Fibroblast of pulmonary artery (primary cell): ENCODE data around the gene WDHD1.

ENCODE experiments used
- DNase-seq: peaks from one replicate; pipeline ENCODE4 v3.0.0-alpha.2; 2010; ENCODE audit warnings: low read depth
- H3K4me3 ChIP-seq: replicated peaks from 2 replicates; pipeline ENCODE4 v1.5.1; 2011; ENCODE audit warnings: low read depth, mild to moderate bottlenecking, control low read depth, low read length, moderate library complexity
- TF ChIP-seq, protein P1 (sequence below): IDR thresholded peaks from 2 replicates; pipeline ENCODE4 v1.5.1; 2011; ENCODE audit warnings: mild to moderate bottlenecking, control low read depth, low read length, inconsistent platforms; ENCODE audit errors: missing control alignments

WDHD1 gene, protein sequence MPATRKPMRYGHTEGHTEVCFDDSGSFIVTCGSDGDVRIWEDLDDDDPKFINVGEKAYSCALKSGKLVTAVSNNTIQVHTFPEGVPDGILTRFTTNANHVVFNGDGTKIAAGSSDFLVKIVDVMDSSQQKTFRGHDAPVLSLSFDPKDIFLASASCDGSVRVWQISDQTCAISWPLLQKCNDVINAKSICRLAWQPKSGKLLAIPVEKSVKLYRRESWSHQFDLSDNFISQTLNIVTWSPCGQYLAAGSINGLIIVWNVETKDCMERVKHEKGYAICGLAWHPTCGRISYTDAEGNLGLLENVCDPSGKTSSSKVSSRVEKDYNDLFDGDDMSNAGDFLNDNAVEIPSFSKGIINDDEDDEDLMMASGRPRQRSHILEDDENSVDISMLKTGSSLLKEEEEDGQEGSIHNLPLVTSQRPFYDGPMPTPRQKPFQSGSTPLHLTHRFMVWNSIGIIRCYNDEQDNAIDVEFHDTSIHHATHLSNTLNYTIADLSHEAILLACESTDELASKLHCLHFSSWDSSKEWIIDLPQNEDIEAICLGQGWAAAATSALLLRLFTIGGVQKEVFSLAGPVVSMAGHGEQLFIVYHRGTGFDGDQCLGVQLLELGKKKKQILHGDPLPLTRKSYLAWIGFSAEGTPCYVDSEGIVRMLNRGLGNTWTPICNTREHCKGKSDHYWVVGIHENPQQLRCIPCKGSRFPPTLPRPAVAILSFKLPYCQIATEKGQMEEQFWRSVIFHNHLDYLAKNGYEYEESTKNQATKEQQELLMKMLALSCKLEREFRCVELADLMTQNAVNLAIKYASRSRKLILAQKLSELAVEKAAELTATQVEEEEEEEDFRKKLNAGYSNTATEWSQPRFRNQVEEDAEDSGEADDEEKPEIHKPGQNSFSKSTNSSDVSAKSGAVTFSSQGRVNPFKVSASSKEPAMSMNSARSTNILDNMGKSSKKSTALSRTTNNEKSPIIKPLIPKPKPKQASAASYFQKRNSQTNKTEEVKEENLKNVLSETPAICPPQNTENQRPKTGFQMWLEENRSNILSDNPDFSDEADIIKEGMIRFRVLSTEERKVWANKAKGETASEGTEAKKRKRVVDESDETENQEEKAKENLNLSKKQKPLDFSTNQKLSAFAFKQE

DNA sequence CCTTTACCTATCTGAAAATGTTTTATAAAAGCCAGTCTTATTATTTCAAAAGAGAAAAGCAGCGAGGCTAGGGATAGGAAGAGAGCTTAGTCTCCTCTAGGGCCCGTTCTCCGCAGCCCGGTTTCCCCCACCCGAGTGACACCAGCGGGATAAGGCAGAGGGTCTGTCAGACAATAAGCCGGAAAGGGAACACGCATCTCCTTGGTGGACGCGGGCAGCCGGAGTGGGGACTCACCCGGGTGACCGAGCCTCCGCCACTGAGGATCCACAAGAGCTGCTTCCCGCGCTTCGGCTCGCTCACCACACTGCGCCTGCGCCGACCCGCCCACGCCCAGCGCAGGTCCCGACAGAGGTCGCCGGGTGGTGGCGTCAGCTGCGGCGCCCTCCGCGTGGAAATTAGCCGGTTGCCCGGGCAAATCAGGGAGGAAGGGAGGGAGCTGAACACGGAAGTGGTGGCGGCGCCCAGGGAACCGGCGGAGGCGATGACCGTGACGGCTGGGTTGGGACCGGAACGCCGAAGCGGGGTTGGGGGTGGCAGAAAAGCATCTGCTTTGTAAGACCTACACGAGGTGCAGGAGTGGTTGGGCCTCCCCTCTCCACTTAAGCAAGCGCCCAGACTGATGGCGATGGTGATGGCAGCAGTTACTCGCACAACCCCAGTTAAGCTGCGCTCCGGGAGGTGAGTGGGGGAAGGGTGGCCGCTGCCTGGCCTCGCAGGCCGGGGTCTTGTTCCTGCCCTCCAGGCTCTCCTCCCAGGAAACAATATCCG lies at the start of gene WDHD1, which contains the start of gene SOCS4:
WDHD1 (minus strand) TSS at position 307 of the 769 bp plus-strand sequence. CDS start 312 bp downstream, outside the sequence.
SOCS4 (plus strand) TSS at position 444 of the 769 bp plus-strand sequence. CDS start 15,806 bp downstream, outside the sequence.
- TF ChIP-seq, protein P1, sequence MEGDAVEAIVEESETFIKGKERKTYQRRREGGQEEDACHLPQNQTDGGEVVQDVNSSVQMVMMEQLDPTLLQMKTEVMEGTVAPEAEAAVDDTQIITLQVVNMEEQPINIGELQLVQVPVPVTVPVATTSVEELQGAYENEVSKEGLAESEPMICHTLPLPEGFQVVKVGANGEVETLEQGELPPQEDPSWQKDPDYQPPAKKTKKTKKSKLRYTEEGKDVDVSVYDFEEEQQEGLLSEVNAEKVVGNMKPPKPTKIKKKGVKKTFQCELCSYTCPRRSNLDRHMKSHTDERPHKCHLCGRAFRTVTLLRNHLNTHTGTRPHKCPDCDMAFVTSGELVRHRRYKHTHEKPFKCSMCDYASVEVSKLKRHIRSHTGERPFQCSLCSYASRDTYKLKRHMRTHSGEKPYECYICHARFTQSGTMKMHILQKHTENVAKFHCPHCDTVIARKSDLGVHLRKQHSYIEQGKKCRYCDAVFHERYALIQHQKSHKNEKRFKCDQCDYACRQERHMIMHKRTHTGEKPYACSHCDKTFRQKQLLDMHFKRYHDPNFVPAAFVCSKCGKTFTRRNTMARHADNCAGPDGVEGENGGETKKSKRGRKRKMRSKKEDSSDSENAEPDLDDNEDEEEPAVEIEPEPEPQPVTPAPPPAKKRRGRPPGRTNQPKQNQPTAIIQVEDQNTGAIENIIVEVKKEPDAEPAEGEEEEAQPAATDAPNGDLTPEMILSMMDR = no peak
- DNase-seq = peak; percentile 93
- peak within 1 kb of the TSS; percentile 89 for H3K4me3 ChIP-seq

DNA sequence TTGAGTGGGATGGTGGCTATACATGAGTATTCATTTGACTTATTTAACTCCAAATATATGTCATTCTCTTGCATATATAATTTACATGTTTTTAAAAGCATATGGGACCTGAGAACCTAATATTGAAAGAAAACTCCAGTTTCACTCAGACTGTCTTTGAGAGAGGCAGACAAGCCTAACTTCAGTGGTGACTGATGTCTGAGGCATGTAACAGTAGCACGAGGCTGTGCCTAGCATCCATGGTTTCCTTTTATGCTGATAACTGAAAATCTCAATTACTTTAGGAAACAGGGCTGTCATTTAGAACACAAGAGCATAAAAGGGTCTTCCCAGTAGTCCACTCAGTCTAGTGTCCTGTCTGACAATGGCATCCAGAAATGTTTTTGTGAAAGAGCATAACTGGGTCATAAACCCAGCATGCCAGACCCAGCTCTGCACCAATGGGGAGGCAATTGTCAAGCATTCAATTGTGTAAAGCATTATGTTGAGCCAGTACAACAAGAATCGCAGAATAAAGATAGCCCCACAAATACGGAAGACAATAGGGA lies 48.8 kb upstream of the WDHD1 start:
- no peak overlapping the region for H3K4me3 ChIP-seq
- TF ChIP-seq, protein P1 = no peak
- peak; percentile 37 for DNase-seq

DNA sequence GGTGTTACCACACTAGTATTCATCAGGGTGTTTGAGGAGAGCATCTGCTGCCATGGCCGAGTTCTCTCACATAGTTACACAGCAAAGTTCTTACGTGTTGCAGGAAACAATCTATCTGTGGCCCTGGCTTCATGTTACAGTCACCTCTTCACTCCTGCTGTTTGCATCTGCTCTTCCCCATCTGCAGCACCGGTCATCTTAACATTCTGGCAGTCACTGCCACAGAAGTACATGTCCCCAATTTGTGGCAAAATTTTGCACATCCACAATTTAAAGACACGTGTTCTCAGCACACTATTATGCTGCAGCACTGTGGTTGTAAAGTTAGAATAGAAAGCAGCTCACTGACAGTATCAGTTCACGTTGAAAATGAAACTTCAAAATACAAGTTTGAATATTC lies 47.8 kb upstream of the WDHD1 start:
- no peak for DNase-seq
- TF ChIP-seq, protein P1 = no peak
- no peak overlapping the region for H3K4me3 ChIP-seq

DNA sequence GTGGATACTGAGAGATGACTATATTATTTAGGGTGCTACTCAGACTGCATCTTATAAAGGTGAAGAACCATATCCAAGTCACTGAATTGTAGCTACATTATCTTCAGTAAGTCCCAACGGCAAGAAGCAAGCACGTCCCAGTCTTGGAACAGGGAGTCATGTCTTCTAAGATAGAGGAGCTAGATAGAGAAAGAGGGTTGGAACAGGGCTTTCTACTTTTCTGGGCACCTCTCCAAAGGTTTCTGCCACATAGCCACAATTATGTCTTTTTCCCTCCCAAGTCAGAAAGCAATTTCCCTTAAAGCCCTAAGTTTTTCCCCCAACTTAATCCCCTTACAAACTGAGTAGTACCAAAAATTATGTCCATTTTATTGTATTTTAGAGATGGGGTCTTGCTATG lies 47.0 kb upstream of the WDHD1 start:
- H3K4me3 ChIP-seq = no peak overlapping the region
- peak; percentile 72 for DNase-seq
- TF ChIP-seq, protein P1 = no peak

DNA sequence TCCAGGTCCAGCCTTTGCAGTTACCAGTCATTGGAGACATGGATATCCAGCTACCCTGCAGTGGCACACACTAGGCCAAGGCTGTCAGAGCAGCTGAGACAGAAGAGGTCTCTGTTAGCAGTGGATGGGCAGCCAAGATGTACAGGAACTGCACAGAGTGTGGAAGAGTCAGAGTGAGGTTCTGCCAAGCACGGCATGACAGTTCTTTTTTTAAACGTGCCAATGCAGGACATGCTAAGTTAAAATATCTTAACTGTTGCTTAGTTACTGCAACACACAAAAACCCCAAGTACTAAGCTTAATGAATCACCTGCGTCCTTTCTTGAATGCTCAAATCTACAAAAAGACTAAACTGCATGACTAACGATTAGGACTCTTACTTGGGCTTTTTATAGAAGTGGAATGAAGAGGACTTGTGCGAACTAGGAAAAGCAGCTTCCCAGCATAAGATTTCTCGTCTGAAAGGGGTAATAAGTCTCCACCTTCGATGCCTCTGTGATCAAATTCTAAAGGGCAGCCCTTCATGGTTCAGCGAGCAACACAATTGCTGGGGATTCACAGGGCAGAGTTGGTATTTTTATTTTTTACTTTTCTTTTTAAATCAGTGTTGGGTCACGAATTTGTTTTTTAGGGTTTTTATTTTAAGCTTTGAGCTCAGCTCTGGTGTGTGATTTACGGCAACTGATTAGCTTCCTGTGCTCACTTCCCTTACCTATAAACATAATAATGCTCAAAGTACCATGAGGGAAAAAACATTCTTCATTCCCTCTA lies 45.2 kb upstream of the WDHD1 start:
- TF ChIP-seq, protein P1 = no peak
- peak; percentile 80 for DNase-seq

More for the DNA sequence above, 45.2 kb upstream of the WDHD1 start:
- no peak overlapping the region for H3K4me3 ChIP-seq
